HG03064 (cell line): ENCODE data around the gene LHX2.

ENCODE experiments used
- ATAC-seq: cut with Tn5 transposase; IDR thresholded peaks from one replicate; pipeline ENCODE4 v1.9.1; 2021; ENCODE audit warnings: low read depth; ENCODE audit not compliant: unreplicated experiment

Gene LHX2

DNA sequence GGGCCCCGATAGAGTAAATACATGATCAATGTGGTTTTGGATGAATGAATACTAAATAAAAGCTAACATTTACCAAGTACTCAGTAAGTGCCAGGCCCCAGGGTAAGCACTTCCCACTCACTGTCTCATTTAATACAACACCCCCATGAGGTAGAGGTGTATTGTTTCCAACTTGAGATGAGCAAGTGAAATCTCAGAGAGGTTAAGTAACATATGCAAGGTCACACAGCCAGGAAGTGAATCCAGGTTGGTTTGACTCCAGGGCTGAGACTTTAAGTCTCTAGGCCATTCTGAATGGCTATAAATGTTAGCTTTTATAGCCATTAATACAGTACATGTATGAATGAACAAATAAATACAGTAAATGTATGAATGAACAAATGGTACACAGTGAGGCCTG, 39.4 kb downstream of the LHX2 start:
- ATAC-seq: no peak

GRCh38 chr9:124052401-124052800, 40.8 kb downstream of the LHX2 start:
- ATAC-seq: no peak

DNA sequence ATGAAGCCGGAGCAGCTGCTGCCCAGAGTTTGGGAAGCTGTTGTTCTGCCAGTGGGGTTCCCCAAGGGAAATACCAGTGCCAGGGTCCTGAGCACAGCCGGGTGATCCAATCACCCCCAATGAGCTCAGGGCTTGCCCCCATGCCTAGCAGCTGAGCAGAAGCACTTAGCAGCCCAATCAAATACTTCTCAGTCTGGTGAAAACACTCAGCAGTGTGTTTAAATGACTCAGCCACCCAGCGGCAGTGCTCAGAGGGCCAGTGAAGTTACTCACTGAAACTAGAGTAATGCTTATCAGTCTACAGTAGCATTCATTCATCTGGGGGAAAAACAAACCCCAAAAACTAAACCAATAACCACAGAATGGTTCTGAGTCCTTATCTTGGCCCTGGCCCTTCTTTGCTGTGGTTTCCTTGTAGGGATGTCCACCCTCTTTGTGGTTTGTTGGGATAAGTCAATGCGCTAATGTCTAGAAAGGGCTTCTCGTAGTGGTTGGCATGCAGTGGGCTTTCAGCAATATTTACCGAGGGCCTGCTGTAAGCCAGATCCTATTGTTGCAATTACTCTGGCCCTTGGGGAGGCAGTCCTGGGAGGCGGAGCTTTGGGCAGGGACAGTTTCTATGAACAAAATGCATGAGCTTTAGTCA, 43.1 kb downstream of the LHX2 start:
- ATAC-seq: peak; percentile 96

DNA sequence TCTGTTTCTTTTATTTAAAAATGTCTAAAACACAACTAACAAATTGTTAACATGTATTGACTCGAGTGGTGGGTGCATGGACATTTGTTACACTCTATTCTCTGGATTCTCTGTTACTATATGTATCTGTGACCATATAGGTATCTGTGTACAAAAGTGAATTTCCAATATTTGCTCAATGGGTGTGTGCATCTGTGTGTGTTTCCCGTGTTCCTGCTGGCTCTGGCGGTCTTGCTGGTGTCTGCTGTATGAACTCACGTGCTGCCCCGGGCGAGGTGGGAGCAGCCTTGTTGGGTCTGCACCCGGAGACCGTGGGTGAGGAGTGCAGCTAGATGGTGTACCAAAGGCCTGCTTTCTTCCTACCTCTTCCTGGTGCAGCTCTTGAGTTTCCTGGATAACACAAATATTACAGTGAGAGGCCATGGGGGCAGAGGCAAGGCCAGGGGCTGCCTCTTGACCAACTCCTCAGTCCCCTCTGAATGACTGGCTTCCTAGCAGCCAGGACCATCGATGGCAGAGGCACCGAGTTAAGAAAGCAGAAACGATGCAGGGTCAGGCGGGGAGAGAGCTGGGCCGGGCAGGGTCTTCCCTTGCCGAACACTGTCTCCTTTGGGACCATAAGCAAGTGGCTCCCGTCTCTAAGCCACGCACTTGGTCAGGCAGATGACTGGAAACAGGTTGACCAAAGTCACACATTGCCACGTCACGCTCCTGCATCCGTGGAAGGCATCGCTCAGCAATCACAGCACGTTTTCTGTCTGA, 49.5 kb downstream of the LHX2 start:
- ATAC-seq: no peak

GRCh38 chr9:124062172-124062571, 50.6 kb downstream of the LHX2 start:
- ATAC-seq: no peak

- no peak for ATAC-seq
Observed at GRCh38 chr9:124066783-124067577, 55.4 kb downstream of the LHX2 start.

DNA sequence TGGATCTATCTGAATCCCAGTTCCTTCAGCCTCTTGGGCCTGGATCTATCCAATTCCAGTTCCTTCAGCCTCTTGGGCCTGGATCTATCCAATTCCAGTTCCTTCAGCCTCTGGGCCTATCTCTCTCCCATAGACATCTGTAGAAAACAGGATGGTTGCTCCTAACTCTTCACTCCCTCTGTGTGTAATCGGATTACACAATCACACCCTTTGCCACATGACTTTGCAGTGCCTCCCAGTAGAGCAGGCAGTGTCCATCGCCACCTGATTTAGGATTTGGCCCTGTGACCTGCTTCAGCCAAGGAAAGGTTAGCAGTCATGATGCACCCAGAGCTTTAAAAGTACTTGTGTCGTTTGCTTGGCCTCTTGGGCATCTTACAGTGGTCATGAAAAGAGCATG, 56.7 kb downstream of the LHX2 start:
- ATAC-seq: no peak

DNA sequence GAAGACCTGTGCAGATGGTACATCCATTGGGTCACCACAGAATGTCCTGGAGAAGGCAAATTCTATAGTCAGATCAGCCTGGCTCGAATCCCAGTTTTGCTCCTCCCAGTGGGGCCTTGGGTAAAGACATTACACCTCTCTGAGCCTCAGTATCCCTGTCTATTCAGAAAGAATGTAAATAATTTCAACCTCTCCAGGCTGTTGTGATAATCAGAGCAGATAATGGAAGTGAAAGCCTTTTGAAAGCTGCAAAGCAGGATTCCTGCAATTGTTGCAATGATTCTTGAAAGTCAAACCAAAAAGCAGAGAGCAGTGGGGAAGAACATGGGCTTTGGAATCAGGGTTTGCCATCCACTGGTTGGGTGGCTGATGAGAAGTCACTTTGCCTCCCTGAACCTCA, 63.2 kb downstream of the LHX2 start:
- no peak for ATAC-seq

DNA sequence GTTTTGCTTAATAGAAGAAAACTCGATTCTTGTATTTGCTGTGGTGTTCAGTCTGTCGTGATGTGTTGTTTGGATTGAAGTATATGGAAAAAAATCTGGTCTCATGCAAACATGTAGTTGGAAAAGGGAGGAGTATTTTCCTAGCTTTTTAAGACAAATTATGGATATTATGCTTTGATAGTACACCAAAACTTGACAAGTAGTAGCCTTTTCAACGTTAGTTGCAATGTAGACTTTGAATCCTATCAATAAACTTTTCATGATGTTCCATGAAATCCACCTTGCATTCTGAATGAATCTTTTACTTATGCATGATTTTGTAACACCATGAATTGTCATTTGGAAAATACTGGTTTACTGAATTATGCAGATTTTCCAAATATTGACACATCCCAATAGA, 64.2 kb downstream of the LHX2 start:
- ATAC-seq: no peak

DNA sequence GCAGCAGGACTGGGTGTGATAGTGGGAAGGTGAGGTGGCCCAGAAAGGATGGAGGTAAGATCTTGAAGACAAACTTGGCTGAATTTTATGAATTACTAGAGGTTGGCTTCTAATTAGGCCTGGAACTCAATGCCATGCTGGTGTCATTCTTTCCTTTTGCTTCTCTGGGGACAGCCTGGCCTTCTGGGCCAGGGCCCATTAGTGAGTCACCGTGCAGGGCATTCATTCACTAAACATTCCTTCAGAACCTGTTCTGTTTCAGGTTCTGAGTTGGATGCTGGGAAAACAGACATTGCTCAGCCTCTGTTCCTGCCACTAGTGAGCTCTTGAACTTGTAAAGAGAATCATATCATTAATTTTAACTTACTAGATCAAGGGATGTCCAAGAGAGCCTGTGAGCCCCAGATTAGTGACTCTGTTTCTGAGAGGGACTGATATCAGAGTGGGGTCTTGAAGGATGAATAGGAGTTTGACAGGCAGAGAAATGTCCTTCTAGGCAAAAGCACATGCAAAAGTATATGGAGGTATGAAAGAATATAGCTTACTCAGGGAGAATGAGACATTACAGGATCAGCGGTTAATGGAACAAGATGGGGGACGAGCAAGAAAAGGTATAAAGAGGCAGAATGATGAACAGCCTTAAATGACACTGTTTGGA, 66.5 kb downstream of the LHX2 start:
- no peak for ATAC-seq

DNA sequence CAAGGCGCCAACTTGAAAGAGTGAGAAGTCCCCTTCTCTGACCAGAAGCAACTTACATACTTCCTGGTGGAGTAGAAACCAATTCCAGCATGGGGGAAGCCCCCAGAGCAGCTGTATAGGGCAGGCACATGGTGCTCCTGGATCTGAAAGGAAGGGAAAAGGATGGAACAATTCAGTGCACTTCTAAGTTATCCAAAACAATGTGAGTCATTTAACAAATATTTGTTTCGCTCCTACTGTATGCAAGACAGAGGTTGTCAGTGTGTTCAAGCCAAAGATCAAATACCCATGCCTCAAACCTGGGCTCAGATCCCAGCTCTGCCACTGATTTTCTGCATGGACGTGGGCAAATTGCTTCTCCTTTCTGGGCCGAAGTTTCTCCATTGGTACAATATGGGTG, 67.1 kb downstream of the LHX2 start:
- no peak for ATAC-seq

DNA sequence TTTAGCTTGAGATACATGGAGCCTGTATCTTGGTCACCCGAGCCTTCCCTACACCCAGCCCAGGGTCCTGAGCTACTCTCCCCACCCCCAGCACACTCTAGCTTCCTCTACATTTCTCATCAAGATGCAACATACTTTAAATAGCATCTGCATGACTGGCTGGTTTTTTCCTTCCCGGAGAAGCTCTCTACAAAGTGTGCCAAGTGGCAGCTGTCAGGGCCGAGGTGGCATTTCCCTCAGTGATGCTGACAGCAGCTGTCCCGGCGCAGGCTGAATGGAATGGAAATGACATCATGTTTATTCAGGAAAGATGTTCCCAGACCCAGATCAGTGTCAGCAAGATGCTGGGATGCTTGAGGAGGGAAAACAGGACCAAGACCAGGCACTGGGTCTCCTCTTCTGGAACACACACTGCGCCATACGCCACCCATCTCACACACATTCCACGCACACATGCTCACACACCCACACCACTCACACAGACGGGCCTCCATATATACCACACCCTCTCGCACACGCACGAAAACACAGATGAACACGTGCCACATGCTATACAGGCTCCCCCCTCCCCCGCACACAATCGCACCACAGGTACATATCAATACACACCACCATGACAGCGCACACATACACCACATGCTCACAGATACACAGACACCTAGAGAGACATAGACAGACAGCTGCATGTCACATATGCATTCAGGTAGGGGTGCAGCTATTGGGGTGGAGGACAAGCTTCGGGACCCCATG, 67.8 kb downstream of the LHX2 start:
- ATAC-seq: no peak

GRCh38 chr9:124082622-124083021, 71.1 kb downstream of the LHX2 start:
- no peak for ATAC-seq
